ENCODE data around the gene SLC12A4.
"Not testable (repeated sequence)": the region's sequence is repeated elsewhere in the genome, so short reads cannot be mapped to it uniquely, and the experiment has no call there.

Gene SLC12A4

DNA sequence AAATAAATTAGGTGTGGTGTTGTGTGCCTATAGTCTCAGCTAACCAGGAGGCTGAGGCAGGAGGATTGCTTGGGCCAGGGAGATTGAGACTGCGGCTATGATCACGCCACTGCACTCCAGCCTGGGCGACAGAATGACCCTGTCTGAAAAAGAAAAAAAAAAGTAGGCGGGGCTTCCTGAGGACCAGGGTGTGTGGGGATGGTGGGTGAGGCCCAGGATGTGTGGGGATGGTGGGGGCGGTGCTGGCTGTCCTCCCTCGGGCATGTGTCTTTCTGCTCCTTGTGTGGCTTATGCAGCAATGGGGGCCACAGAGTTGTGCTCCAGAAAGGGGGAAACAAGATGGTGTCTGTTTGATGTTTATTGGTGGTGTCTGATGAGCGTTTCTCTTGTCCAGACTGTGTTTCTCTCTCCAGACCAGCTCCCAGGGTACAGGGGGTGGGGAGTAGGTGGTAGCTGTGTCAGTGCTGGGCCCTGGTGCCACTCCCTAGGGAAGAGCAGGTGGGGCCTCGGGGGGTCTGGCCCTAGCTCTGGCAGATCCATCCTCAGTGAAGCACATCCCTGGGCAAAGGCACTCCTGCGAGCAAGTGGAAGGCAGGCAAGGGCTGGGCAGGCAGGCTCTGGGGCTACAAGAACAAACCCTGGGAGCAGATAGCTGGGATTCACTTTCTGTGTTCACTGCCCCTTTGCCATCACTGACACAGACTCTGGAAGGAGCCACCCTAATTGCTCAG, 26.8 kb downstream of the SLC12A4 start:
- H3K4me3 ChIP-seq (ENCODE audit: control insufficient read depth, low read depth, low read length), result no peak overlapping the region
- no peak for DNase-seq (ENCODE audit: low read depth)
- TF ChIP-seq, protein P1, sequence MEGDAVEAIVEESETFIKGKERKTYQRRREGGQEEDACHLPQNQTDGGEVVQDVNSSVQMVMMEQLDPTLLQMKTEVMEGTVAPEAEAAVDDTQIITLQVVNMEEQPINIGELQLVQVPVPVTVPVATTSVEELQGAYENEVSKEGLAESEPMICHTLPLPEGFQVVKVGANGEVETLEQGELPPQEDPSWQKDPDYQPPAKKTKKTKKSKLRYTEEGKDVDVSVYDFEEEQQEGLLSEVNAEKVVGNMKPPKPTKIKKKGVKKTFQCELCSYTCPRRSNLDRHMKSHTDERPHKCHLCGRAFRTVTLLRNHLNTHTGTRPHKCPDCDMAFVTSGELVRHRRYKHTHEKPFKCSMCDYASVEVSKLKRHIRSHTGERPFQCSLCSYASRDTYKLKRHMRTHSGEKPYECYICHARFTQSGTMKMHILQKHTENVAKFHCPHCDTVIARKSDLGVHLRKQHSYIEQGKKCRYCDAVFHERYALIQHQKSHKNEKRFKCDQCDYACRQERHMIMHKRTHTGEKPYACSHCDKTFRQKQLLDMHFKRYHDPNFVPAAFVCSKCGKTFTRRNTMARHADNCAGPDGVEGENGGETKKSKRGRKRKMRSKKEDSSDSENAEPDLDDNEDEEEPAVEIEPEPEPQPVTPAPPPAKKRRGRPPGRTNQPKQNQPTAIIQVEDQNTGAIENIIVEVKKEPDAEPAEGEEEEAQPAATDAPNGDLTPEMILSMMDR (conservative IDR thresholded peaks at IDR 0.05; ENCODE audit: control insufficient read depth, insufficient read depth, low read depth, low read length), result no peak

DNA sequence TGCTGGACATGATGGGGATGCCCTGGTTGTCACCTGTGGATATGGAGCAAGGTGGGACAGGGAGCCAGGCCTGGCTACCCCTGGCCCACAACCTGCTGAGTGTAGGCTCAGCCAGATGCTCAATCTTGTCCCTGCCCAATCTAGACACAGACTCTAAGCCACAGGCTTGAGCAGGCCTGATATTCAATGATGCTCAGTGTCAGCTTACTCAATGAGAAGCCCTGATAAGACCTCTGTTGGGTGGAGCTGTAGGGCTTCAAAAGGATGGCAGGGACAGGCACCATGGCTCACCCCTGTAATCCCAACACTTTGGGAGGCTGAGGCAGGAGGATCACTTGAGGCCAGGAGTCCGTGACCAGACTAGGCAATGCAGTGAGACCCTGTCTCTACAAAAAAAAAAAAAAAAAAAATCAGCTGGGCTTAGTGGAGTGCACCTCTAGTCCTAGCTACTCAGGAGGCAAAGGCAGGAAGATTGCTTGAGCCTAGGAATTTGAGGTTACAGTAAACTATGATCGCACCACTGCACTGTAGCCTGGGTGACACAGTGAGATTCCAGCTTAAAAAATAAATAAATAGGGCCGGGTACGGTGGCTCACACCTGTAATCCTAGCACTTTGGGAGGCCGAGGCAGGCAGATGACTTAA, 27.9 kb downstream of the SLC12A4 start:
- TF ChIP-seq, protein P1 (conservative IDR thresholded peaks at IDR 0.05; ENCODE audit: control insufficient read depth, insufficient read depth, low read depth, low read length), result no peak
- H3K4me3 ChIP-seq (ENCODE audit: control insufficient read depth, low read depth, low read length), result no peak overlapping the region
- no peak for DNase-seq (ENCODE audit: low read depth)

DNA sequence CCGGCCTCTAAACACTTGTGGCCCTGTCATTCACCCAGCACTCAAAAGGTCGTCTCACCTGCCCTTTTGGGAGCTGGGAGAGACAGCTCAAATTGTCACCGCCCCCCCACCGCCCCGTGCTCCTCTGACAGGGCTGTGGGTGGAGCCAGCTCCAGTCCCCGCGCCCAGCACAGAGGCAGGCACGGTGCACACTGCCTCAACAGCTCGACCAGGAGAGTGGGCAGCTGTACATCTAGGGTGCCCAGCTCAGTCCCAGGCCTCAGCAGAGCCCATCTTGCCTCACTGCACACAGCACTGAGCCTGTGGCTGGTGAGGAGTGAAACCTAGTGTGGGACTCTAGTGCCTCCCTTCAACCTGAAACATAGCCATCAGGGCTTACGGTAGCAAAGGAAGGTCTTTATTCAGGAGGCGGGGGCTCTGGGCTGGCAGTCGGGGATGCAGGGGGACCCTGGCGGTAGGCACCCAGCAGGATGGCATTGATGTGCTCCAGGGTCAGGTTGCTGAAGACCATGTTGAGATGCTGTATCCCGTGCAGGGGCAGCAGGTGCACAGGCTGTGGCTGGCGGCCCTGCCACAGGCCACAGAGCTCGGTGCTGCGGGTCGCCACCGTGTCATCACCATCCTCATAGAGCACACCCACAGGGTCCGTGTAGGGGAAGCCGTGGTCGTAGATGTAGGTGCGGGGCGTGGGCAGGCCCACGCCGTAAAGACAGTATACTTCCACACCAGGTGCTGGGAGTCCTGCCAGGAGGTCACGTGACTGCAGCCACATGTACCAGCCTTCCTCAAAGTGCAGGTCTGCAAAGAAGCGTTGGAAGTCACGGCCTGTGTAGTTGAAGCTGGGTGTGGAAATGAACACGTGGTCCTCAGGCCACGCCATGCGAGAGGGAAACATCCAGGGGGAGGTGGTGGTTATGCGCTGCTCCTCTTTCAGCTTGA, 28.7 kb downstream of the SLC12A4 start:
- no peak for DNase-seq (ENCODE audit: low read depth)
- no peak overlapping the region for H3K4me3 ChIP-seq (ENCODE audit: control insufficient read depth, low read depth, low read length)
- TF ChIP-seq, protein P1 (conservative IDR thresholded peaks at IDR 0.05; ENCODE audit: control insufficient read depth, insufficient read depth, low read depth, low read length), result no peak

DNA sequence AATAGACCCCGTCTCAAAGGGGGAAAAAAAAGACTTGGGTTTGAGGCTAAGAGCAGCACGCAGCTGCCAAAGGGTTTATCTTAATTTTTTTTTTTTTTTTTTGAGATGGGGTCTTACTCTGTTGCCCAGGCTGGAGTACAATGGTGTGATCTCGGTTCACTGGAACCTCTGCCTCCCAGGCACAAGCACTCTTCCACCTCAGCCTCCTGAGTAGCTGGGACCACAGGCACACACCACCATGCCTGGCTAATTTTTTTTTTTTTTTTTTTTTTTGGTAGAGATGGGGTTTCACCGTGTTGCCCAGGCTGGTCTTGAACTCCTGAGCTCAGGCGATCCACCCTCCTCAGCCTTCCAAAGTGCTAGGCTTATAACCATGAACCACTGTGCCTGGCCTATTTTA, 30.7 kb downstream of the SLC12A4 start:
- not testable (repeated sequence) for DNase-seq (ENCODE audit: low read depth); H3K4me3 ChIP-seq (ENCODE audit: control insufficient read depth, low read depth, low read length)

DNA sequence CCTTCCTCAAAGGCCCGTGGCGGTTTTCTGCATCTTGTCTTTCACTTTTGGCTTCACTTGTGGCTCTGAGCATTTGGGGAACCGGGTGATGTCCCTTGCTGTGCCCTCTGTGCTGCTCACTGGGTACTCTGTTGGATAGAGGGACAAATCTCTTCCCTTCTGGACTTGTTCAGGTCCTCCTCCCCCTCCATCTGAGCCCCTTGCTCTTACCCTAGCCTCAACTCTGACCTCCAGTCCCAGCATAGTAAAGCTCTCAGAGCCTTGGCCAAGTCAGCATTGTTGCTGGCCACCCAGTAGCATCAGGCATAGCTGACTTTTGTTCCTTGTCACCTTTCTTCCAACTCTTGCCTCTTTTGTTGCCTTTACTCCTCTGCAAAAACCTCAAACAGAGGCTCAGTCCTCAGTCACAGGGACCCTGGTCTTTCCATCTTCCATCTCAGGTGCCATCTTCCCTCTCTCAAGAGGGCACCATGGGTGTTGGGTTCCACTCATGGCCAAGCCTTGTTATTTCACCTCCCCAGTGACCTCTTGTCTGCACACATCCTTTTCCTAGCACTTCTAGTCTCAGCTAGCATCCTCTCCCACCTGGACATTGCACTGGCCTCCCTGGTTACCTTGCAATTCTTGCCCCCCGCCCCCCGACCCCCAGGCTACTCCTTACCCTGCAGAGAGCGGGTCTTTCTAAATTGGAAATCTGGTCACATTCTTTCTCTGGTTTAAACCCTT, 31.4 kb downstream of the SLC12A4 start:
- no peak for DNase-seq (ENCODE audit: low read depth)
- H3K4me3 ChIP-seq (ENCODE audit: control insufficient read depth, low read depth, low read length), result peak overlapping the region; percentile 88
- TF ChIP-seq, protein P1 (conservative IDR thresholded peaks at IDR 0.05; ENCODE audit: control insufficient read depth, insufficient read depth, low read depth, low read length), result no peak

DNA sequence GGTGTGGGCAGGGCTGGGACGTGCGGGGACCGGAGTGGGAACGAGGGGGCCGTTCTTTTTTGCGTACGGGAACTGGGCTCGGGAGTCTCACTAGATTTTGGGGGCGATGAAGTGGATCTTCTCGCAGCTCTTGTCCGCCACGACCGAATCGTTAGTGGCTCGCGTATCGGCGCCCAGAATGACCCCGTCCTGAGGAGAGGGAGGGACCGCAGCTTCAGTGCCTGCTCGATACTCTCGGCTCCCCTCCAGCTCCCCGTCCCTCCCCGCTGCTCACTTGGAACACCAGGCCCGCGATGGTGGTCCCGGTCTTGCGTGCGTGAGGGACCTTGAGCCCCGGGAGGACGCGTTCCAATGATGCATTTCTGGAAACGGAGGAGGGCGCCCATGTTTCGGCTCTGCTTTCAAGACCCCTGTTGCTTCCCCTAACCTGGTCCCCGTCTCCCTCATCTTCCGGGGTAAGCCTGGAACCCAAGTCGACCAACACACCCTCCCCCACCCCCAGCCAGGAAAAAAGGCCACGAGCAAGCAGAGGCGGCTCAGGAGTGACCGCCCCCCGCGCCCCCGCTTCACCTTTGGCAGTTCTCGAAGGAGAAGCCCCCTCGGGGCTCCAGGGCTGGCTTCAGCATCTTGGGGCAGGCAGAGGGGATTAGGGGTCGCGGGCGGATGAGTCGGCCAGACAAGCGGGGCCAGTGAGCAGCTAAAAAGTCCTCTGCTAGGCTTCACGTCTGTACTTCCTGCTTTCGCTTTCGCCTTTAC, 32.1 kb downstream of the SLC12A4 start, which contains the start of gene PSMB10:
PSMB10 (minus strand) TSS at position 727 of the 756 bp plus-strand sequence; CDS start at position 626, 101 bp downstream.
- DNase-seq (ENCODE audit: low read depth), result peak; percentile 68
- H3K4me3 ChIP-seq (ENCODE audit: control insufficient read depth, low read depth, low read length), result peak within 1 kb of the TSS; percentile 88
- TF ChIP-seq, protein P1 (conservative IDR thresholded peaks at IDR 0.05; ENCODE audit: control insufficient read depth, insufficient read depth, low read depth, low read length), result no peak
